ENCODE measurements around the gene LCN2.
"Not testable (repeated sequence)": the region's sequence is repeated elsewhere in the genome, so short reads cannot be mapped to it uniquely, and the experiment has no call there.

Gene LCN2

GRCh38 chr9:128149001-128149701 is at the start of gene LCN2:
Gene LCN2 (plus strand): TSS chr9:128149453. CDS start chr9:128149526, 73 bp downstream.
- no peak for DNase-seq

- no peak for DNase-seq
Observed at GRCh38 chr9:128099932-128100491, 49.2 kb upstream of the LCN2 start.

GRCh38 chr9:128100581-128100980 is 48.7 kb upstream of the LCN2 start:
- DNase-seq: no peak

GRCh38 chr9:128101231-128101661 is 48.0 kb upstream of the LCN2 start:
- no peak for DNase-seq

- no peak for DNase-seq
Observed at GRCh38 chr9:128101690-128102089, 47.6 kb upstream of the LCN2 start.

- DNase-seq: no peak
Observed at GRCh38 chr9:128102196-128102595, 47.1 kb upstream of the LCN2 start.

- no peak for DNase-seq
Observed at GRCh38 chr9:128102861-128103588, 46.2 kb upstream of the LCN2 start.

GRCh38 chr9:128103589-128103962 is 45.7 kb upstream of the LCN2 start:
- DNase-seq: no peak

- no peak for DNase-seq
Observed at GRCh38 chr9:128104171-128104618, 45.1 kb upstream of the LCN2 start.

- no peak for DNase-seq
Observed at GRCh38 chr9:128105538-128106175, 43.6 kb upstream of the LCN2 start.

- DNase-seq: no peak
Observed at GRCh38 chr9:128106181-128106939, 42.9 kb upstream of the LCN2 start.

- no peak for DNase-seq
Observed at GRCh38 chr9:128106940-128107467, 42.2 kb upstream of the LCN2 start.

- DNase-seq: no peak
Observed at GRCh38 chr9:128107468-128108268, 41.6 kb upstream of the LCN2 start.

- no peak for DNase-seq
Observed at GRCh38 chr9:128108269-128109049, 40.8 kb upstream of the LCN2 start.

GRCh38 chr9:128109050-128109709 is 40.1 kb upstream of the LCN2 start:
- no peak for DNase-seq

- not testable (repeated sequence) for DNase-seq
Observed at GRCh38 chr9:128111726-128112125, 37.5 kb upstream of the LCN2 start.

- DNase-seq: no peak
Observed at GRCh38 chr9:128113526-128114325, 35.5 kb upstream of the LCN2 start.

- no peak for DNase-seq
Observed at GRCh38 chr9:128114326-128115186, 34.7 kb upstream of the LCN2 start.

Data from KG1 (cell line).